ENCODE measurements around the gene ADORA2B. TPM values are rescaled to one million over a fixed set of nuclear protein-coding genes. Genes with fewer than 3 reads are reported as not detected.

ADORA2B gene
- total RNA-seq, 1 donor, result 4.7 TPM

DNA sequence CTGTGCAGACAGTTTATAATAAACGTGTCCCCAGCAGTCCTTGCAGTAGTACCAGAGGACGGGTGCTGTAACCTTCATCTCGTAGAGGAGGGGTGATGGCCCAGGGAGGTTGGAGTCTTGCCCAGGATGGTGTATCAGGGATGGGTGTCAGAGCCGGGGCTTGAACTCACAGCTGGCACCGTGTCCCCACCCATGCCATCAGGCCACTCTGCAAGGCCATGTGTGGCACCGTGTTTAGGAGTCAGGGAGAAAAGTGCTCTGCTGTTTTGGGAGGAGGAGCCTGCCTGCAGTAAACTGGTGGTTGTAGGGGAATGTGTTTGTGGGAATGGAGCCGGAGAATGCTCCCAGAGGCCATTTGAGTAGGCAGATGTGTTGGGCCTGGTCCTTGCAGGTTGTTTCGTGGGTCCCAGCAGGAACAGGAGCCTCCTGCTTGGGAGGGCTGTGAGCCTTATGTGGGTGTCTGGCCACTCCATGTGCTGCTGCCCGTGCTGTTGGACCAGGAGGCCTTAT lies 1.7 kb downstream of the ADORA2B start:
- Histone ChIP-seq H3K4me2 (ENCODE audit: insufficient read depth, low read length) (peak overlapping the region; percentile 98), H3K36me3 (ENCODE audit: insufficient read depth, low read length) (no peaks in the 10 kb centered on the region), H3K4me1 (ENCODE audit: insufficient read depth, low read length) (peaks cover 22% of the 10 kb centered on the region), H3K27me3 (ENCODE audit: insufficient read depth, low read length) (no peaks in the 10 kb centered on the region), H3K9me3 (ENCODE audit: low read depth, low read length) (no peaks in the 10 kb centered on the region), H3K27ac (ENCODE audit: low read depth, low read length) (peak overlapping the region; percentile 79), H2AFZ (ENCODE audit: low read length) (peak overlapping the region; percentile 74), H3K79me2 (ENCODE audit: insufficient read depth, low read length) (peaks cover 42% of the 10 kb centered on the region), H4K20me1 (ENCODE audit: insufficient read depth, low read length) (no peaks in the 10 kb centered on the region), H3K4me3 (ENCODE audit: insufficient read depth, low read length) (peak overlapping the region; percentile 86)
- peak; percentile 93 for DNase-seq (ENCODE audit: insufficient read length, low spot score, missing footprints)
- TF ChIP-seq, protein P1, sequence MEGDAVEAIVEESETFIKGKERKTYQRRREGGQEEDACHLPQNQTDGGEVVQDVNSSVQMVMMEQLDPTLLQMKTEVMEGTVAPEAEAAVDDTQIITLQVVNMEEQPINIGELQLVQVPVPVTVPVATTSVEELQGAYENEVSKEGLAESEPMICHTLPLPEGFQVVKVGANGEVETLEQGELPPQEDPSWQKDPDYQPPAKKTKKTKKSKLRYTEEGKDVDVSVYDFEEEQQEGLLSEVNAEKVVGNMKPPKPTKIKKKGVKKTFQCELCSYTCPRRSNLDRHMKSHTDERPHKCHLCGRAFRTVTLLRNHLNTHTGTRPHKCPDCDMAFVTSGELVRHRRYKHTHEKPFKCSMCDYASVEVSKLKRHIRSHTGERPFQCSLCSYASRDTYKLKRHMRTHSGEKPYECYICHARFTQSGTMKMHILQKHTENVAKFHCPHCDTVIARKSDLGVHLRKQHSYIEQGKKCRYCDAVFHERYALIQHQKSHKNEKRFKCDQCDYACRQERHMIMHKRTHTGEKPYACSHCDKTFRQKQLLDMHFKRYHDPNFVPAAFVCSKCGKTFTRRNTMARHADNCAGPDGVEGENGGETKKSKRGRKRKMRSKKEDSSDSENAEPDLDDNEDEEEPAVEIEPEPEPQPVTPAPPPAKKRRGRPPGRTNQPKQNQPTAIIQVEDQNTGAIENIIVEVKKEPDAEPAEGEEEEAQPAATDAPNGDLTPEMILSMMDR (IDR thresholded peaks at IDR 0.05; ENCODE audit: extremely low read depth, low read depth, low read length), result no peak

DNA sequence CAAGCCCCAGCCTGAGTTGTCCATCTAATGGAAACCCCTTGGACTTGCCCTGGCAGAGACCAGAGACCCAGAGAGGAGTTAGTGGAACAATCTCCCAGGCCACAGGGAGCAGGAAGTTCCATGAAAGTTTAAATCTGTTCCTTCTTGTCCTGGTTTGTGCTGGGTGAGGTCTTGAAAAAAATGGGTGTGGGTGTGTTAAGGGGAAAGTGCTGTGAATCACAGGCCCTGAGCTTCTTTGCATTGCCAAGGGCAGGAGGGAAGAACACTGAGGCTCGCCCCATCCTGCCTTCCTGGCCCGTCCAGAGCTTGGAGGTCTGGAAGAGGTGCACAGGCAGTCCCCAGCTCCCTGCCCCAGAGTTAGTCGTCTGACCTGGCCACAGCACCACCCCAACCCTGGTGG lies 2.3 kb downstream of the ADORA2B start:
- no peaks in the 10 kb centered on the region for H4K20me1 ChIP-seq (ENCODE audit: insufficient read depth, low read length)
- H3K4me3 ChIP-seq (ENCODE audit: insufficient read depth, low read length), result peak overlapping the region; percentile 86
- TF ChIP-seq, protein P1 (IDR thresholded peaks at IDR 0.05; ENCODE audit: extremely low read depth, low read depth, low read length), result no peak
- peaks cover 42% of the 10 kb centered on the region for H3K79me2 ChIP-seq (ENCODE audit: insufficient read depth, low read length)
- peaks cover 22% of the 10 kb centered on the region for H3K4me1 ChIP-seq (ENCODE audit: insufficient read depth, low read length)
- no peaks in the 10 kb centered on the region for H3K36me3 ChIP-seq (ENCODE audit: insufficient read depth, low read length)
- H3K27me3 ChIP-seq (ENCODE audit: insufficient read depth, low read length), result no peaks in the 10 kb centered on the region
- no peaks in the 10 kb centered on the region for H3K9me3 ChIP-seq (ENCODE audit: low read depth, low read length)
- H2AFZ ChIP-seq (ENCODE audit: low read length), result peak overlapping the region; percentile 74
- DNase-seq (ENCODE audit: insufficient read length, low spot score, missing footprints), result peak; percentile 97
- peak overlapping the region; percentile 79 for H3K27ac ChIP-seq (ENCODE audit: low read depth, low read length)
- H3K4me2 ChIP-seq (ENCODE audit: insufficient read depth, low read length), result peak overlapping the region; percentile 98

DNA sequence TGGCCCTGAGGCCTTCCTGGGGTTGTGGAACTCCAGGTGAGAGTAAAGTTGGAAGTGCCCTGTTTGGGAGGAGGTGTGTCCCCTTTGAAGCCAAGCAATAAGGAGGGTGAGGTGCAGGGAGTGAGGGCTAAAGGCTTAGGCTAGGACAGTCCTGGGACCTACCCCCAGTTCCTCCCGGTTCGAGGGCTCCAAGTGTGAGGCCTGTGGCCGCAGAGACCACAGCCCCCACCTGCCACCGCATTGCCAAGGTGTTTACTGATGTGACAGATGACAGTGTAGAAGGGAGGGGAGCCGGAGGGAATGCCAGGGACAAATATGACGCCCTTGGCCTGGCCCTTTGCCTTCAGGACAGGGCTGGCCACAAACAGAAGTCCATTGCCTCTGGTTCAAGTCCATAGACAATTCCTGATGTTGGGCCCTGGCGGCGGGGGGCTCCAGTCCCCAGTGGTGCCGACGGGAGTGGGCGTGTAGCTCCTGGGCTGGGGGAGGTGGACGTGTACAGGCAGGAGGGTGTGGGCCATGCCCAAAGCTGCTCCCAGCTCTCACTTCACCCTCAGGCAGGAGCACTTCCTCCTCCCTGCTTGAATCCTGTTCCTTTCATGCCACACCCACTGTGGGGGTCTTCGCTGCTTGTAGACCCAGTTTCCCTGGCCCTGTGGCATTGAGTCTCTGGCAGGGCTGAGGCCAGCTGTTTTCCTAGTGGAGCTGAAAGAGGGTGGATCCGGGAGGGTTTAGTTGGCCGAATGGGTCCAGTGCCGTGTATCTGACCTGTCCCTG lies 3.2 kb downstream of the ADORA2B start:
- Histone ChIP-seq H3K79me2 (ENCODE audit: insufficient read depth, low read length) (peaks cover 45% of the 10 kb centered on the region), H4K20me1 (ENCODE audit: insufficient read depth, low read length) (no peaks in the 10 kb centered on the region), H3K27ac (ENCODE audit: low read depth, low read length) (no peak overlapping the region), H3K4me1 (ENCODE audit: insufficient read depth, low read length) (peaks cover 22% of the 10 kb centered on the region), H3K9me3 (ENCODE audit: low read depth, low read length) (no peaks in the 10 kb centered on the region), H3K36me3 (ENCODE audit: insufficient read depth, low read length) (no peaks in the 10 kb centered on the region), H3K4me2 (ENCODE audit: insufficient read depth, low read length) (no peak overlapping the region), H2AFZ (ENCODE audit: low read length) (no peak overlapping the region), H3K4me3 (ENCODE audit: insufficient read depth, low read length) (no peak overlapping the region), H3K27me3 (ENCODE audit: insufficient read depth, low read length) (no peaks in the 10 kb centered on the region)
- no peak for DNase-seq (ENCODE audit: insufficient read length, low spot score, missing footprints)
- TF ChIP-seq, protein P1 (IDR thresholded peaks at IDR 0.05; ENCODE audit: extremely low read depth, low read depth, low read length), result no peak

DNA sequence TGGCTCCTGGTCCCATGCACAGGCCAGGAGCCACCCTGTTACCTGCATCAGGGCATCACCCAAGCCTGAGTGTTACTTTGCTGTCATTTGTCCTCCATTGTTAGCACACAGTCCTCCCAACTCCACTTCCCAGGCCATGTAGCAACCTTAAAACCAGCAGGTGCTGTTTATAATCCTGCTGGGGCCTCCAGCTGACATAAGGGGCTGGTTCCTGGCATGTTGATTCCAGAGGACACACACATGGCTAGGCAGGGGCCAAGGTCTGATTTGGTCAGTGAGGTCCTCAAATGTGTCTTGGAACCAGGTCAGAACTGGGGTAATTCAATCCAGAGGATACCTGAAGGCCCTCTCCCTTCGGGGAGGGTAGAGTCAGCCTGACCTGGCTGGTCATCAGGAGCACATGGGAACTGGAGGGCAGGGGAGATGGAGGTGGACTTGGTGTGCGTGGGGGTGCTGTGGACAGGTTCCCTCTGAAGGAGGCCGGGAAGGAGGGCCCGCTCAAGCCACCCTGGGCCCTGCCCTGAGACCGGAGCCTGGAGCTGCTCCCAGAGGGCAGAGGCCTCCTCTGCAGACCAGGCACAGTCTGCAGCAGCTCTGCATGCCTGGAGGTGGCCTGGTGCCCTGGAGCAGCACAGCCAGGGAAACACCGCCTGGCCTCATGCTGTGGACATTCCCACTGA lies 6.6 kb downstream of the ADORA2B start:
- H2AFZ ChIP-seq (ENCODE audit: low read length), result no peak overlapping the region
- H3K4me3 ChIP-seq (ENCODE audit: insufficient read depth, low read length), result no peak overlapping the region
- no peaks in the 10 kb centered on the region for H3K9me3 ChIP-seq (ENCODE audit: low read depth, low read length)
- no peak overlapping the region for H3K4me2 ChIP-seq (ENCODE audit: insufficient read depth, low read length)
- no peak overlapping the region for H3K27ac ChIP-seq (ENCODE audit: low read depth, low read length)
- no peaks in the 10 kb centered on the region for H3K36me3 ChIP-seq (ENCODE audit: insufficient read depth, low read length)
- H3K79me2 ChIP-seq (ENCODE audit: insufficient read depth, low read length), result peaks cover 44% of the 10 kb centered on the region
- peaks cover 30% of the 10 kb centered on the region for H3K4me1 ChIP-seq (ENCODE audit: insufficient read depth, low read length)
- DNase-seq (ENCODE audit: insufficient read length, low spot score, missing footprints), result no peak
- TF ChIP-seq, protein P1 (IDR thresholded peaks at IDR 0.05; ENCODE audit: extremely low read depth, low read depth, low read length), result no peak
- H3K27me3 ChIP-seq (ENCODE audit: insufficient read depth, low read length), result no peaks in the 10 kb centered on the region
- no peaks in the 10 kb centered on the region for H4K20me1 ChIP-seq (ENCODE audit: insufficient read depth, low read length)

Measured in osteoblast (primary cell).